PC-3 (cell line): ENCODE results near the gene KRTAP4-9. TPM values are rescaled to one million over a fixed set of nuclear protein-coding genes. Genes with fewer than 3 reads are reported as not detected.

Experiments used
- ATAC-seq: fragments of 200-7000 bp; cut with Tn5 transposase; 2 replicates; pipeline ENCODE4 v1.9.1; 2020; ENCODE audit warnings: mild to moderate bottlenecking, moderate library complexity
- BruUV-seq: library from RNA; stranded (reverse); fragments of 400-500 nt; replicated peaks from 2 replicates; lab custom pipeline; 2021; lab: Mats Ljungman, UMichigan
- CTCF ChIA-PET: fragments of 300-600 bp; sonication (Branson Sonifier 250); formaldehyde crosslinking; loops from one replicate; lab custom pipeline; 2022; ENCODE audit warnings: antibody characterized with exemption; lab: Charles Lee
- POLR2A ChIA-PET: fragments of 300-600 bp; sonication (Branson Sonifier 250); formaldehyde crosslinking; loops from one replicate; lab custom pipeline; 2022; ENCODE audit warnings: antibody characterized with exemption; ENCODE audit not compliant: unreplicated experiment; lab: Charles Lee
- DNase-seq: peaks from one replicate; pipeline ENCODE4 v3.0.0-alpha.2; 2015
- H2AFZ ChIP-seq: fragments of 300-600 bp; sonication (generic); 2 replicates; pipeline ENCODE4 v1.6.0; 2016; ENCODE audit warnings: antibody characterized with exemption, low read length
- H3F3A ChIP-seq: fragments of 300-600 bp; sonication (generic); one replicate; pipeline ENCODE4 v1.6.0; 2017; ENCODE audit warnings: antibody characterized with exemption, low read length, control low read depth, mild to moderate bottlenecking; ENCODE audit not compliant: unreplicated experiment
- H3K27ac ChIP-seq: fragments of 300-600 bp; sonication (generic); 2 replicates; pipeline ENCODE4 v1.5.1; 2016; ENCODE audit warnings: mild to moderate bottlenecking, low read length
- H3K27me3 ChIP-seq: fragments of 300-600 bp; sonication (generic); 2 replicates; pipeline ENCODE4 v1.6.1; 2016; ENCODE audit warnings: low read length, mixed read lengths
- H3K36me3 ChIP-seq: fragments of 300-600 bp; sonication (generic); 2 replicates; pipeline ENCODE4 v1.6.1; 2016; ENCODE audit warnings: low read depth, mixed run types, low read length, mixed read lengths
- H3K4me1 ChIP-seq: fragments of 300-600 bp; sonication (generic); 2 replicates; pipeline ENCODE4 v1.5.1; 2016; ENCODE audit warnings: low read length; ENCODE audit not compliant: insufficient read depth
- H3K4me2 ChIP-seq: fragments of 300-600 bp; sonication (generic); 2 replicates; pipeline ENCODE4 v1.6.0; 2016; ENCODE audit warnings: low read length
- H3K4me3 ChIP-seq: fragments of 300-600 bp; sonication (generic); 2 replicates; pipeline ENCODE4 v1.5.1; 2016; ENCODE audit warnings: mild to moderate bottlenecking, low read length, mixed read lengths
- H3K79me2 ChIP-seq: fragments of 300-600 bp; sonication (generic); 2 replicates; pipeline ENCODE4 v1.6.1; 2017; ENCODE audit warnings: low read length, mixed read lengths
- H3K9ac ChIP-seq: fragments of 300-600 bp; sonication (generic); 2 replicates; pipeline ENCODE4 v1.6.0; 2016; ENCODE audit warnings: mild to moderate bottlenecking, low read length
- H3K9me2 ChIP-seq: fragments of 300-600 bp; sonication (generic); replicated peaks from 2 replicates; pipeline ENCODE4 v1.6.1; 2016; ENCODE audit warnings: mixed run types, low read length, mixed read lengths
- H3K9me3 ChIP-seq: fragments of 300-600 bp; sonication (generic); 2 replicates; pipeline ENCODE4 v1.6.1; 2016; ENCODE audit warnings: low read length, mixed read lengths
- H4K20me1 ChIP-seq: fragments of 300-600 bp; sonication (generic); 2 replicates; pipeline ENCODE4 v1.6.1; 2016; ENCODE audit warnings: low read length, mixed read lengths
- EZH2 ChIP-seq: fragments of 300-600 bp; sonication (generic); IDR thresholded peaks from one replicate; pipeline ENCODE4 v1.6.1; 2017; ENCODE audit warnings: antibody characterized with exemption, mild to moderate bottlenecking, low read length; ENCODE audit not compliant: unreplicated experiment
- EZH2phosphoT487 ChIP-seq: fragments of 300-600 bp; sonication (generic); IDR thresholded peaks from 2 replicates; pipeline ENCODE4 v1.6.1; 2018; ENCODE audit warnings: mild to moderate bottlenecking, antibody characterized with exemption, low read length, borderline replicate concordance
- intact Hi-C: fragments of 100-400 bp; cut with micrococcal nuclease; formaldehyde crosslinking; loops from 2 replicates; pipeline ENCODE4 v1.9.0; 2023
- total RNA-seq: library from RNA; depleted of rRNA; stranded (reverse); fragments of >200 nt; gene quantifications from 2 replicates; pipeline ENCODE4 v1.2.3, GENCODE V29; 2014
- TF ChIP-seq, protein P1 (sequence below): fragments of 300-600 bp; sonication (generic); conservative IDR thresholded peaks from 2 replicates; pipeline ENCODE4 v1.5.1; 2017; ENCODE audit warnings: antibody characterized with exemption, low read depth, mild to moderate bottlenecking, low read length

The KRTAP4-9 gene
- total RNA-seq, 1 experiment from 2014 or later, result not detected

DNA sequence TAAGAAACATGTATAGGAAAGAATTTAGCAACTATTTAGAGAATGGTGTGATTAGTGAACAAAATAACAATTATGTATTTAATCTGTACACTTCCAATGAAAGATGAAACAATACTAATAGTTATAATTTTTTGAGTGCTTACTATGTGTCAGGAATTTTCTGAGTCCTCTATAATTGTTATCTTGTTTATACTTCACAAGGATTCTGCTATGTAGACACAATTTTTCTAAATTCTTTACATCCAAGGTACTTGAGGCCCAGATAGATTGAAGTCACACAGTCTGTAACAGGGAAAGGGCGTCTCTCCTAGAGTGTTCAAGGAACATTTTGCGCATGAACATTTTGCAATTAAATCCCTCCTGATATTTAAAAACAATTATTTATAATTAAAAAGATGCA is 19.9 kb downstream of the KRTAP4-9 start:
- H3K4me1 ChIP-seq, result no peaks in the 10 kb centered on the region
- POLR2A ChIA-PET, result interaction anchor here (0.7 kb wide), 1 partner anchor 403 kb away, joined by 3 read pairs; no protein-coding TSS in a partner anchor
- TF ChIP-seq EZH2 (no peak), EZH2phosphoT487 (no peak)
- TF ChIP-seq, protein P1, sequence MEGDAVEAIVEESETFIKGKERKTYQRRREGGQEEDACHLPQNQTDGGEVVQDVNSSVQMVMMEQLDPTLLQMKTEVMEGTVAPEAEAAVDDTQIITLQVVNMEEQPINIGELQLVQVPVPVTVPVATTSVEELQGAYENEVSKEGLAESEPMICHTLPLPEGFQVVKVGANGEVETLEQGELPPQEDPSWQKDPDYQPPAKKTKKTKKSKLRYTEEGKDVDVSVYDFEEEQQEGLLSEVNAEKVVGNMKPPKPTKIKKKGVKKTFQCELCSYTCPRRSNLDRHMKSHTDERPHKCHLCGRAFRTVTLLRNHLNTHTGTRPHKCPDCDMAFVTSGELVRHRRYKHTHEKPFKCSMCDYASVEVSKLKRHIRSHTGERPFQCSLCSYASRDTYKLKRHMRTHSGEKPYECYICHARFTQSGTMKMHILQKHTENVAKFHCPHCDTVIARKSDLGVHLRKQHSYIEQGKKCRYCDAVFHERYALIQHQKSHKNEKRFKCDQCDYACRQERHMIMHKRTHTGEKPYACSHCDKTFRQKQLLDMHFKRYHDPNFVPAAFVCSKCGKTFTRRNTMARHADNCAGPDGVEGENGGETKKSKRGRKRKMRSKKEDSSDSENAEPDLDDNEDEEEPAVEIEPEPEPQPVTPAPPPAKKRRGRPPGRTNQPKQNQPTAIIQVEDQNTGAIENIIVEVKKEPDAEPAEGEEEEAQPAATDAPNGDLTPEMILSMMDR, result no peak

DNA sequence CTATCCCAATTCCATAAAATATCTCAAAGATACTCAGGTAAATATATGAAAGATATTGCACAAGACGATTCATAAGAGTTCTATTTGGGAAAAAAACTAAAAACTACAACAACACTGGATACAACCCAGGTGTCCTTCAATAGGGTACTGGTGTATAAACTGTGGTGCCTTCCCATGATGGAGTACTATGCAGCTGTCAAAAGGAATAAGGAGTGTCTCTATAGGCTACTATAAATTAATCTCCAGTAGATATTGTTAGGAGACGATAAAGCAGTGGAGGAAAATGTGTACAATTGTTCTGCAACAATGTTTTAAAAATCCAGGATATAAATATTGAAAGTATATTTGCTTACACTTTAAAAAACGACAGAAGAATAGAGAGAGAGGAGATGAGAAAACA is 21.2 kb downstream of the KRTAP4-9 start:
- Histone ChIP-seq H3K27ac (no peak overlapping the region), H3K9ac (no peak overlapping the region), H3K4me2 (no peak overlapping the region), H3F3A (peaks cover under 1% of the 10 kb centered on the region), H3K9me3 (no peaks in the 10 kb centered on the region), H3K36me3 (no peaks in the 10 kb centered on the region), H3K79me2 (no peaks in the 10 kb centered on the region), H3K4me1 (peaks cover 9% of the 10 kb centered on the region), H4K20me1 (no peaks in the 10 kb centered on the region), H3K4me3 (no peak overlapping the region), H2AFZ (no peak overlapping the region), H3K27me3 (no peaks in the 10 kb centered on the region), H3K9me2 (no peaks in the 10 kb centered on the region)
- TF ChIP-seq EZH2 (no peak), EZH2phosphoT487 (no peak)
- TF ChIP-seq, protein P1, result no peak
- DNase-seq (no peak), ATAC-seq (no peak)
- ChIA-PET POLR2A (no interaction called here), CTCF (no interaction called here)
- BruUV-seq, result no TSS peak
- intact Hi-C loops, result no loop called here

More for the DNA sequence above, 19.9 kb downstream of the KRTAP4-9 start:
- H3K9ac ChIP-seq, result no peak overlapping the region
- H3K79me2 ChIP-seq, result no peaks in the 10 kb centered on the region
- DNase-seq, result no peak
- no peaks in the 10 kb centered on the region for H4K20me1 ChIP-seq
- no peak for ATAC-seq
- no peaks in the 10 kb centered on the region for H3K9me2 ChIP-seq
- H3K36me3 ChIP-seq, result no peaks in the 10 kb centered on the region
- H2AFZ ChIP-seq, result no peak overlapping the region
- no peak overlapping the region for H3K4me2 ChIP-seq
- no peaks in the 10 kb centered on the region for H3K27me3 ChIP-seq
- H3K9me3 ChIP-seq, result no peaks in the 10 kb centered on the region
- no peaks in the 10 kb centered on the region for H3F3A ChIP-seq
- H3K27ac ChIP-seq, result no peak overlapping the region
- intact Hi-C loops, result no loop called here
- H3K4me3 ChIP-seq, result no peak overlapping the region
- CTCF ChIA-PET, result no interaction called here
- BruUV-seq, result no TSS peak

DNA sequence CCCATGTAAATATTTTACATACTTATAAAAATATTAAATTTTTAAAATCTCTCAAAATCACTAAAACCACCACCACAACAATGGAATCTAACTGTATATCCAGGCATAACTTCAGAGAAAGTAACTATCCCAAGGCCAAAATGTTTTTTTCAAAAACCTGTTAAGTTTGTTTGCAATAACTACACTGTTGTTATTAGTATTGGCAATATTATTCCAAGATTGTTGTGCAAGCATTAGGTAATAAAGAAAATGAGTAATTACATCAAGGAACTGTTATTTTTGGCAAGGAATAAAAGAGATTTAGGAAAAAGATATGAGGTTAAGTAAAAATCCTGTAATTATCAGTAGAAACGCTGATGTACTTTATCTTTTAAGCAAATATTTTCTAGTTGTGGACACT is 22.2 kb downstream of the KRTAP4-9 start:
- Histone ChIP-seq H3K79me2 (no peaks in the 10 kb centered on the region), H3K4me1 (peaks cover 18% of the 10 kb centered on the region), H3K9me2 (no peaks in the 10 kb centered on the region), H3K4me2 (no peak overlapping the region), H3K36me3 (no peaks in the 10 kb centered on the region), H3K4me3 (no peak overlapping the region), H3K9ac (no peak overlapping the region), H2AFZ (no peak overlapping the region), H4K20me1 (no peaks in the 10 kb centered on the region), H3K27ac (no peak overlapping the region), H3K9me3 (no peaks in the 10 kb centered on the region), H3F3A (peaks cover 7% of the 10 kb centered on the region), H3K27me3 (no peaks in the 10 kb centered on the region)
- no TSS peak for BruUV-seq
- POLR2A ChIA-PET, result no interaction called here
- intact Hi-C loops, result no loop called here
- DNase-seq (no peak), ATAC-seq (no peak)
- TF ChIP-seq, protein P1, result no peak
- TF ChIP-seq EZH2phosphoT487, result no peak
- no peak for TF ChIP-seq EZH2
- CTCF ChIA-PET, result no interaction called here
